Right renal cortex interstitium (tissue), 3 donors: Measurements from ENCODE around the gene CADM1. TPM values are rescaled to one million over a fixed set of nuclear protein-coding genes. Genes with fewer than 3 reads are reported as not detected.

Source experiments
- DNase-seq, 3 donors: peaks; one replicate each; pipeline ENCODE4 v3.0.0-alpha.2; 2013; ENCODE audit warnings: low read depth in 3 of 3, low spot score in 2 of 3
- polyA plus RNA-seq, 3 donors: library from polyadenylated mRNA; unstranded; fragments of 120-200 nt; gene quantifications; one replicate each; pipeline ENCODE4 v1.2.1, GENCODE V29; 2013; ENCODE audit not compliant: insufficient read length in 3 of 3

The CADM1 gene
- polyA plus RNA-seq, 3 donors = 128 to 154 (median 144) TPM

DNA sequence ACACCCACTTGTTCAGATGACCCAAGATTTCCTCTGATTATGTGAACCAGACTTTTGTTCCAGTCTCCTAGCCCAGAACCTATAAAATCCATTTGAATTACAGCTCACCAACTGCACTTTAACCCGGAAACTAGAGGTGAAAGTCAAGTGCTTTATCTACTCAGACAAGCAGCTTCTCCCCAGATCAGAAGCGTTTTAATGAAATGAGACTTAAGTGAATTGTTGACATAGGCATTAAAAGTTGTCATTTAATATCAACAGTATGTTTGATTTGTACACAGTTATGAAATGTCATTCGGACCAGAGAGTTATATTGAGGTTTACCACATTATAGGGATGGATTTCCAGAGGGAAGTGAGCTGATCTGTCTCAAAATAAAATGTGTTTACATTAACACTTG lies 52.0 kb downstream of the CADM1 start:
- DNase-seq = peak in 2 of 3 donors; percentile 29 to 45

DNA sequence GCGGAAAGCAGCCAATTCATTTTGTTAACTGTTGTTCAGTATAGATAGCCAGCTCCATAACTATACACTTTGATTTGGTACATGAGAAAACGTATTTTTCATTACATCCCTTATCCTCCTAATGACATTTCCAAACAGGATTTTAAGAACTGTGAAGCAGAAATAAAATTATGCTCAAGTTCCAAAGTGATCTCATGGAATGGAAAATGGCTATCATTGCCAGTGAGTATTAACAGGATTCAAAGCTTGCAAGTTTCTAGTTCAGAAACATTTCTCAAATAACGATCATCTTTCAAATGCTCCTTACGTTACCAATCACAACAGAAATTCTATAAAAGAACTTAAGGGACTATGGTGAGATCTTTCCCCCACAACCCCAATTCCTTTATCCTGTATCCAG lies 53.7 kb downstream of the CADM1 start:
- no peak for DNase-seq

- no peak for DNase-seq
These were observed 56.8 kb downstream of the CADM1 start for GRCh38 chr11:115447273-115447864.

DNA sequence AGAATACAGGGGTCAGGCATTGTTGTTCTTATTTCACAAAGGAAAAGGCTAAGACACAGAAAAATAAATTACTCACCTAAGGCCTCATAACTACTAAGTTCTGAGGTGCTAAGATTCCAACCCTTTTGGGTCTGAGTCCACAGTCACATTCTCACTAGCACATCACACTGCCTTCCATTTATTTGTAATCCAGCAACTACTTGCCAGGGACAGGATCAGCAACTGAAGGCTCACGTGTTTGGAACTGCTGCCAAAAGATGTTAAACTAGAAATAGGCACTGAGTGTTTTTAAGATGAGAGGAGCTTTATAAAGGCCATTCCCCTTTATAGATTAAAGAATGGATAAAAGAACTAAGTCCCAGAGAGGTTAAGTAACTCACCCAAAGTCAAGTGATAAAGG lies 58.0 kb downstream of the CADM1 start:
- DNase-seq = no peak

DNA sequence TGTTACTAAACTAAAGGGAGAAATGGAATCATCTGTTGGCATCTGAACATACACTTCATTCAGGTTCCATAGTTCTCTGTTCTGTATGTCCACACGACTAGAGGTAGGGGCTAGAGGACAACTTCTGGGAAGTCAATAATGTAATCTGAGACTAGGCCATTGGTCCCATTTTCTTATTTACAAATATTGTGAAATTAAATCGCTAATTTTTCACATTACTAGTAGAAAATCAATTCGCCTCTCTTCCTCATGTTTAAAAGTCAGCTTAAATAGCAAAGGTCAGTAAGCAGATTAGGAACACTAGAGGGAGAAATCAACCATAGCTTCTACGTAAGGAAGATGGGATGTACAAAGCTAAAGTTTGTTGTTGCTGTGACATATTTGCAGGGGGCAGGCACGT lies 59.7 kb downstream of the CADM1 start:
- no peak for DNase-seq

- no peak for DNase-seq
These were observed 64.2 kb downstream of the CADM1 start for GRCh38 chr11:115439969-115440540.

DNA sequence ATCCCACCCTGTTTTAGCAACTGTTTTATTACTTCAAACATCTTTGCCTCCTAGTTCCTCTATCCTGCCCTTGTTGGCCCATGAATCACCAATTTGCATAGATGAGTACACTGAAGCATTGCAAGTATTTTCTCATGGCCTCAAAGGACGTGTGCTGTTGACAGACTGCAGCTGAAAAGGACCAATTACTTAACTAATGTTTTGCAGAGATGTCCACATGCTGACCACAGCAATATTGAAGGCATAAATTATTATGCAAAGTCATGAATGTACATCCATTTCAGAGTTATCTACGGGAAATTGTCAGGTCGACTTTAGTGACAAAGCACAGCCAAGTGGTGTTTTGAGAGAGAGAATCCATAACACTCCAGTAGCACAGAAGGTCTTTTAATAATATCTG lies 64.8 kb downstream of the CADM1 start:
- no peak for DNase-seq

- DNase-seq = no peak
These were observed 66.2 kb downstream of the CADM1 start for GRCh38 chr11:115437902-115438575.

- no peak for DNase-seq
These were observed 73.9 kb downstream of the CADM1 start for GRCh38 chr11:115430345-115430744.

- no peak for DNase-seq
These were observed 75.9 kb downstream of the CADM1 start for GRCh38 chr11:115428306-115428705.

DNA sequence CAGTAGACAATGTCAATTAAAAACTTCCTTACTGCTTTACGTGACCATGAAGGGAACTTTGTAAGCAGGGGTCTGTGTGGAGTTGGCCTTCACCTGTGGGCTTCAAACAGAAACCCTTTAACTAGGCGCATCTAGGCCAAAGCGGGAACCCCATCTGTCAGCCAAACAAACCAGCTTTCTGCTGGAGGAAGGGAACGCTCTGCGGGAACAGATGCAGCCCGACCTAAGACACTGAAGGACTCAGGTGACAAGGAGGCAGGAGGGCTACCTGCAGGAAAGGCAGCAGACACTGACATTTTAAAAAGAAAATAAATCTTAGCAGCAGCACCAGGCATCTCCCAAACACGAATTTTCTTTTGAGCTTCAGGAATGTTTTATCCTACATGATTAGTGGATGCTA lies 78.4 kb downstream of the CADM1 start:
- DNase-seq = no peak

DNA sequence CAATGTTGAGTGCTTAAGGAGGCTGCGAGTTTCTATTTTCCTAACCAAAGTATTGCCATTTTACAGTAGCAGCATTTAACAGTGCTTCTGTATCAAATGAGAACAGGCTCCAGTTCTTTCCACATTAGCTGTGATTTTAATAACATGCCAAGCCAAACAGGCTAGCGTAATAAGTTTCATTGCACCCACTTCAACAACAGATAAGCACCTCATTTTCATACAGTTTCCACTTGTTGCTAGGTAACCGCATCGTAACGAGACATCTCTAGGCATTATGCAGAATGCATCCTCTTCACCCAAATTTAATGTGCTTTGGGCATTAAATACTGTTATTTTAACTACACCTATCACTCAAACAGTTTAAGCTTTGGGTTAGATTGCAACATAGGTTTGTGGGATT lies 79.0 kb downstream of the CADM1 start:
- no peak for DNase-seq

- DNase-seq = no peak
These were observed 80.3 kb downstream of the CADM1 start for GRCh38 chr11:115423728-115424459.

- no peak for DNase-seq
These were observed 82.1 kb downstream of the CADM1 start for GRCh38 chr11:115421992-115422689.

DNA sequence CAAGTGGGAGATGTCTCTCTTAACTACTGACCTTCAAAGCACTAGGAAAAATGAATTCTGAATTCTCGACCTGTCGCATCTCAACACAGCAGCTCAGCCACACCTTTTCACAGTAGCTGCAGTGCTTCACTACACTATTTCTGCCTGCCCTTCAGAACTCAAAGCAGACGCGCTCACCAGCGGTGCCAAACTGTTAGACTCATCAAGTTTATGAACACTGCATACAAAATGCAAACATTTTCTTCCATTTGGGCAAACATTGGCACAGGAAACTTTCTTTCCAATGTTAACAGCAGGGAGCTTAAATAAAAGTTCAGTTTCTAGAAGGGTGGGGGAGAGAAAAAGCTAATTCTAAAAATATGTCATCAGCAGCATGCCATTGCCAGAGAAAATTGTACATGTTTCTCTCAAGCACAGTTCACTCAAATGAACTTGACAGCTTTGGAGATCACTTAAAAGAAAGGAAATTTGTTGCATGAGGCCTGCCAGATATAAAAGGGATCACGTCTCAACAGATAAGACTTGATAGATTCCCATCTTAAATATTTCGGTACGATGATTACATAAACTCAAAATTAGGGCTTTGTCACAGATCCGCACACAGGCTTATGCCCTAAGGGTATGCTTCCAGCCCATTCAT lies 82.7 kb downstream of the CADM1 start:
- DNase-seq = no peak

DNA sequence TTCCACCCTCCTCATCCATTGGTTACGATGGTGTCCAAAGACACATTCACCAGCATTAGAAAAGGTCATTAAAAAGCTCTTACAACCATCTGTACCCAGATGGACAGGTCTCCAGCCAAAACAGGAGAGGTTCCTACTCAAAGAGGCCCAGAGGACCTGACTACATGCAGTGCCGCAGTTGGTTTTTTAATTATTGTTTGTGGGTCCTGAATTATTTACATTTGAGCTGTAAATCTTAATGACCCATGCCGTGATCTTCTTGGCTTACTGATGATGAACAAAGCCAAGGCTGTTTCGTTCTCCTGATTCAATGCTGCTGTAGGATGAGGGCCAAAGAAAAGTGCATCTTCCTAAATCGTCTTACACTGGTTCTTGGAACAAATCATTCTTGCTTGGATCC lies 83.7 kb downstream of the CADM1 start:
- DNase-seq = no peak

GRCh38 chr11:115418626-115419025 lies 85.6 kb downstream of the CADM1 start:
- DNase-seq = no peak

DNA sequence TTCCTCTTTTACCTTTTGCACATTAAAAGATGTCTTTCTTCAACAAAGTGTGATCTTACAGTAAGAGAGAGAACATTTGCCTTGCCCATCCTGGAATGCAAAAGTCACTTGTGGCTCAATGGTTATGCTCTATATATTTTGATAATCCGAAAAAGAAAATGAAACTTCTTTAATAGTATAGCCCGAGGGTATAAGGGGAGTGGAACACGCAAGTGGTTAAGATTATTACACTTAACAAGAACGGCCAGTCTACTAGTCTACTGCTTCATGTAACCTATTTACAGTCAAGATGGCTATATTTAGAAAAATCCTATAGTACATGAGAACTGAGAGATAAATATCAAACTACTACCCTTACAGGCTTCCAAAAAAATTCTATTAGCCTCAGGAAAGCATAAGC lies 86.1 kb downstream of the CADM1 start:
- no peak for DNase-seq

DNA sequence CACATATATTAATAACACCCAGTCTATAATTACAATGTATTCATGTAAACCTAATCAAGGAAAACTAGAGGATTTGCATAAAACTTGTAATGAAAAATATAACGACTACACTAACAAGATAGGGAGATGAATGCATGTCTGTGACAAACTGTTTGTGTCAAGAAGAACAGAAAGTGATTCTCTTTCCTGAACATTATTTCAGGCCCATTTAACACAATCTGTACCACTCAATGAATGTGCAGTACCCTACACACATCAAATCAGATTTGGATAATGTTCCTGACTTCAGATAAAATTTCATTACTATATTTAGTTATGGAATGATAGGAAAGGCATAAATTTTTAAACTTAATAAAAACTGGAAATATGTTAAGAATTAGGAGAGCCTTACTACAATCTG lies 93.1 kb downstream of the CADM1 start:
- DNase-seq = no peak

- peak; percentile 80 to 88 (median 82) for DNase-seq
These were observed 94.5 kb downstream of the CADM1 start for GRCh38 chr11:115409691-115410220.
